ENCODE results near the gene ARID1B. TPM values are rescaled to one million over a fixed set of nuclear protein-coding genes. Genes with fewer than 3 reads are reported as not detected.
A peak's percentile ranks its signal among the peaks of the same experiment; 100 is the strongest.

Gene ARID1B
- total and polyA plus RNA-seq, 2 experiments from 2014 or later: 41.9 to 72.7 TPM

DNA sequence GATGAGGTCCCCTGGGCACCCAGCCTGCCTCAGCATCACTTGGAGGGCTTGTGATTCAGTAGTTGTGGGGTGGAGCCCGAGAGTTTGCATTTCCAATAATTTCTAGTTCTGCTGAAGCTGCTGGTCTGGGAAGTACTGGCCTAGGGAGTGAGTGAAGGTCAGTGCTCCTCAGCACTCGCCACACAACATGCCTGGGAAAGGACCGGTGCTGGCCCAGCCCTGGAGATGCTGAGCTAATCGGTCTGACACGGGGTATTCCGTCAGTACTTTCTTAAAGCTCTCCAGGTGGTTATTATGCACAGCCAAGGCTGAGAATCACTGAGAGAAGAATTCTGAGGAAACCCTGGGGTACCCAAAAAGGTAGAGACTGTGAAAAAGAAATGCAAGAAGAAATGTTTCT lies 317.9 kb downstream of the ARID1B start:
- H3K36me3 ChIP-seq: no peaks in the 10 kb centered on the region
- H3K27ac ChIP-seq: no peak overlapping the region
- H3K4me3 ChIP-seq: no peak overlapping the region
- H3K27me3 ChIP-seq: no peaks in the 10 kb centered on the region
- DNase-seq (ENCODE audit: low read depth in 1 of 2, low spot score in 1 of 2): no peak
- TF ChIP-seq, protein P1, sequence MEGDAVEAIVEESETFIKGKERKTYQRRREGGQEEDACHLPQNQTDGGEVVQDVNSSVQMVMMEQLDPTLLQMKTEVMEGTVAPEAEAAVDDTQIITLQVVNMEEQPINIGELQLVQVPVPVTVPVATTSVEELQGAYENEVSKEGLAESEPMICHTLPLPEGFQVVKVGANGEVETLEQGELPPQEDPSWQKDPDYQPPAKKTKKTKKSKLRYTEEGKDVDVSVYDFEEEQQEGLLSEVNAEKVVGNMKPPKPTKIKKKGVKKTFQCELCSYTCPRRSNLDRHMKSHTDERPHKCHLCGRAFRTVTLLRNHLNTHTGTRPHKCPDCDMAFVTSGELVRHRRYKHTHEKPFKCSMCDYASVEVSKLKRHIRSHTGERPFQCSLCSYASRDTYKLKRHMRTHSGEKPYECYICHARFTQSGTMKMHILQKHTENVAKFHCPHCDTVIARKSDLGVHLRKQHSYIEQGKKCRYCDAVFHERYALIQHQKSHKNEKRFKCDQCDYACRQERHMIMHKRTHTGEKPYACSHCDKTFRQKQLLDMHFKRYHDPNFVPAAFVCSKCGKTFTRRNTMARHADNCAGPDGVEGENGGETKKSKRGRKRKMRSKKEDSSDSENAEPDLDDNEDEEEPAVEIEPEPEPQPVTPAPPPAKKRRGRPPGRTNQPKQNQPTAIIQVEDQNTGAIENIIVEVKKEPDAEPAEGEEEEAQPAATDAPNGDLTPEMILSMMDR (IDR thresholded peaks at IDR 0.05; ENCODE audit: low read depth, low read length): no peak
- peaks cover 14% of the 10 kb centered on the region for H3K4me1 ChIP-seq (ENCODE audit: low read depth)
- H3K9me3 ChIP-seq (ENCODE audit: low read depth): no peaks in the 10 kb centered on the region

DNA sequence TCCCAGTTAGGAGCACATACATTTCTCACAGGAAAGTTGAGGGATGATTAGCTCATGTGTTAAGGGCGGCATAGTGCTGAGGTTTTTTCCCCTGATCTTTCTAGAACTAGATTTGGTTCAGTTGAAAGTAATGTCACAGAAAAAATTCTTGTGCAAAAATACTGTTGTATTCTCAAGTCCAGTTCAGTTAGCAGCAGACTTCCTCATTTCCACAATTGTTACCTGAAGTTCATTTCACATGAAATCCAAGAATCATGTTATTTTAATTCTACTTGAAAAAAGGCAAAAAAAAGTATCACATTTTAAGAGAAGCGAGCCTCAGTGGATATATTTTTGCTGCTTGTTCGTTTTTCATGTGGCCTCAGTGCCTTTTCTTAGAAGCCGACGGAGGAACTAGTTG lies 318.4 kb downstream of the ARID1B start:
- TF ChIP-seq, protein P1 (IDR thresholded peaks at IDR 0.05; ENCODE audit: low read depth, low read length): no peak
- Histone ChIP-seq H3K27me3 (no peaks in the 10 kb centered on the region), H3K4me3 (no peak overlapping the region), H3K27ac (no peak overlapping the region), H3K36me3 (no peaks in the 10 kb centered on the region), H3K9me3 (ENCODE audit: low read depth) (no peaks in the 10 kb centered on the region), H3K4me1 (ENCODE audit: low read depth) (peaks cover 13% of the 10 kb centered on the region)
- no peak for DNase-seq (ENCODE audit: low read depth in 1 of 2, low spot score in 1 of 2)

DNA sequence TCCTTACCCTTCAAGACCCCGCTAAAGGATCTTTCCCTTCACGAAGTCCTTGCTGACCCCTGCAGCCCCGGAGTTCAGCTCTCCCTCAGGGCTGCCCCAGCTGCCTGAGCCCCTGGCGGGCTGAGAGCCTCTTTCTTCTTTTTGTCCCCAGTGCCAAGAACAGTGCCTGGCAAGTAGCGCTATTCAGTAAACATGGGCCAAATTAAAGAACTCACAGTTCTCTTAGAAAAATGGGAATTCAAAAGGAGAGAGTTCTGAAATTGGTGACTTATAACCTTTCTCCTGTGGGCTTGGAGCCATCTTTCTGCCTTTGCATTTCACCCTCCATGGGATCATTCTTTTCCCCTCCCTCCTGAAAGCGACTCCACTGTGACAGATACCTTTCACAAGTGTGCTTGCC lies 318.9 kb downstream of the ARID1B start:
- Histone ChIP-seq H3K27me3 (no peaks in the 10 kb centered on the region), H3K4me3 (no peak overlapping the region), H3K36me3 (no peaks in the 10 kb centered on the region), H3K4me1 (ENCODE audit: low read depth) (peaks cover 13% of the 10 kb centered on the region), H3K9me3 (ENCODE audit: low read depth) (no peaks in the 10 kb centered on the region), H3K27ac (no peak overlapping the region)
- TF ChIP-seq, protein P1 (IDR thresholded peaks at IDR 0.05; ENCODE audit: low read depth, low read length): no peak
- DNase-seq (ENCODE audit: low read depth in 1 of 2, low spot score in 1 of 2): no peak

DNA sequence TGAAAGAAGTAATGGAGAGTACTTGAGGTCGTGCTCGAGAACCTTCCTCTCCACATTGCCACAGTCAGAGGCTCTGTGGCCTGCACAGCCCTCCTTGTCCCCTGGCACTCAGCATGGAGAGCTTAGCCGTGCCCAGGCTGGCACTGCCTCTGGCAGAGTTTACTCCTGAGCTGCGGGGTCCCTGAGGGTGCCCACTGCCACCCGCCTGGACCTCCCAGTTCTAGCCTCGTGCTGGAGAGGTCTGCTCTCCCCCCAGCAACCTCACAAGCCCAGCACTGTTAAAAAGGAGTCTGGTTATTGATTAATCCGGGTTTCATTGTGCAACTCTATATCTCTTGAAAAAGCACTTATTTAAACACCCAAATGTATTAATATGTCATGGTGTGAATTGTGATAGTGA lies 319.3 kb downstream of the ARID1B start:
- H3K27ac ChIP-seq: no peak overlapping the region
- TF ChIP-seq, protein P1 (IDR thresholded peaks at IDR 0.05; ENCODE audit: low read depth, low read length): no peak
- peaks cover 13% of the 10 kb centered on the region for H3K4me1 ChIP-seq (ENCODE audit: low read depth)
- no peak overlapping the region for H3K4me3 ChIP-seq
- no peaks in the 10 kb centered on the region for H3K27me3 ChIP-seq
- H3K36me3 ChIP-seq: no peaks in the 10 kb centered on the region
- no peaks in the 10 kb centered on the region for H3K9me3 ChIP-seq (ENCODE audit: low read depth)
- no peak for DNase-seq (ENCODE audit: low read depth in 1 of 2, low spot score in 1 of 2)

DNA sequence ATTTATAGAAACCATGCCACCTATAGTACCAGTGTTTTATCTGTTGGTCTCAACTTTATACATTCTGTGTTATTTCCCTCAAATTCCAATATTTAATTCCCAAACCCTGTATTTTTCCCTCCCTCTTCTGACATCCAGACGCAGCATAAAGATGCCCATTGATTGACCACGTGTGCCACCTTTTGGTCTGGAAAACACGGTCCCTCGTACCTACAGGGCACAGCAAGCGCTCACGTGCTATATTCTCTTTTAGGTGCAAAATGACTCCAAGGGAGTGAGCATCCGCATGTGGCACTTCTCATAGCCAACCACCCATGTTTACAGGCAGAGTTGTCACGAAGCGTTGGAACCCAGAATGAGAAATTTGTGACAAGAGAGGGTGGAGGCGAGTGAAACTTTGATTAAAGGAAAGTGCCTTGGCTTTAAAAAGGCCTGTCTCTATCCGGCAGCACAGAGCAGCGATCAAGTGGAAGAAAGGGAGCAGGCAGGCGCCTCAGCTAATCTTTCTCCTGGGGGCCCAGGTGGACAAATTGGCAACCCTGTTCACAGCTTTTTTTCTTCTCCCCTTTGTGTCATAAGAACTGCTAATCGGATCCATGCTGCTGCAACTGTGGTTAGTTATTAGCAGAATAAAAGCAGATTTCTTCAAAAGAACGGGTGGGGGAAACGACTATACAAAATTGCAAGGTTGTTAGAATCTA lies 320.2 kb downstream of the ARID1B start:
- H3K9me3 ChIP-seq (ENCODE audit: low read depth): no peaks in the 10 kb centered on the region
- H3K4me1 ChIP-seq (ENCODE audit: low read depth): peaks cover 13% of the 10 kb centered on the region
- no peaks in the 10 kb centered on the region for H3K36me3 ChIP-seq
- DNase-seq (ENCODE audit: low read depth in 1 of 2, low spot score in 1 of 2): peak in 1 of 2 donors; percentile 44
- H3K27me3 ChIP-seq: no peaks in the 10 kb centered on the region
- H3K27ac ChIP-seq: peak overlapping the region; percentile 73
- H3K4me3 ChIP-seq: no peak overlapping the region
- TF ChIP-seq, protein P1 (IDR thresholded peaks at IDR 0.05; ENCODE audit: low read depth, low read length): no peak
